ENCODE measurements around the gene PCED1A.

- TF ChIP-seq CTCF (IDR thresholded peaks at IDR 0.05) (no peak), POLR2A (IDR thresholded peaks at IDR 0.05) (no peak), EP300 (IDR thresholded peaks at IDR 0.05) (no peak)
Observed at GRCh38 chr20:2807019-2807418, 33.4 kb downstream of the PCED1A start.

Data from stomach (tissue), 4 donors.